SK-N-SH (cell line): ENCODE results near the gene SLIT2. TPM values are rescaled to one million over a fixed set of nuclear protein-coding genes. Genes with fewer than 3 reads are reported as not detected.

Experiments
- CTCF ChIA-PET: fragments of 300-600, 350-600 bp; formaldehyde crosslinking; extraction: SDS; loops from one replicate; lab custom pipeline; 2021; lab: Yijun Ruan, JAX
- POLR2A ChIA-PET: fragments of 350-600 bp; sonication (Branson Sonifier 250); formaldehyde crosslinking; extraction: SDS; loops from one replicate; lab custom pipeline; 2020; ENCODE audit warnings: antibody characterized with exemption, inconsistent platforms; lab: Yijun Ruan, JAX
- DNase-seq: peaks from one replicate; pipeline ENCODE4 v3.0.0; 2012
- H2AFZ ChIP-seq: fragments of 200-600 bp; sonication (generic); 2 replicates; pipeline ENCODE4 v1.8.1; 2016; ENCODE audit warnings: antibody characterized with exemption, mild to moderate bottlenecking, low read depth
- H3F3A ChIP-seq: fragments of 200-600 bp; sonication (generic); replicated peaks from 2 replicates; pipeline ENCODE3; 2016; ENCODE audit warnings: antibody characterized with exemption, mild to moderate bottlenecking; ENCODE audit not compliant: insufficient read depth
- H3K27ac ChIP-seq, 2 experiments: fragments of 200-500 bp in 1 of 2; fragments of 200-600 bp in 1 of 2; sonication (Bioruptor generic) in 1 of 2; sonication (generic), shearing (Covaris generic) in 1 of 2; 2 replicates each; pipeline versions ENCODE4 v1.5.1 to v1.6.1; 2014 to 2016; ENCODE audit warnings: low read depth in 2 of 2, inconsistent platforms in 1 of 2, low read length in 1 of 2, mild to moderate bottlenecking in 1 of 2, mixed read lengths in 1 of 2
- H3K27me3 ChIP-seq: fragments of 200-600 bp; sonication (generic), shearing (Covaris generic); 2 replicates; pipeline ENCODE4 v1.6.1; 2016; ENCODE audit warnings: mixed run types; ENCODE audit not compliant: insufficient read depth
- H3K36me3 ChIP-seq, 2 experiments: fragments of 200-500 bp in 1 of 2; fragments of 200-600 bp in 1 of 2; sonication (Bioruptor generic) in 1 of 2; sonication (generic) in 1 of 2; replicated peaks in 1 of 2; 2 replicates each; pipeline versions ENCODE3 to v1.5.1; 2014 to 2016; ENCODE audit warnings: low read length in 1 of 2, mild to moderate bottlenecking in 1 of 2; ENCODE audit not compliant: insufficient read depth in 2 of 2, control insufficient read depth in 1 of 2
- H3K4me1 ChIP-seq, 2 experiments: fragments of 200-500 bp in 1 of 2; fragments of 200-600 bp in 1 of 2; sonication (Bioruptor generic) in 1 of 2; sonication (generic), shearing (Covaris generic) in 1 of 2; 2 replicates each; pipeline versions ENCODE4 v1.5.1 to v1.6.1; 2014 to 2016; ENCODE audit warnings: low read depth in 1 of 2, low read length in 1 of 2, mixed run types in 1 of 2; ENCODE audit not compliant: insufficient read depth in 2 of 2, control insufficient read depth in 1 of 2
- H3K4me2 ChIP-seq: fragments of 200-600 bp; sonication (generic), shearing (Covaris generic); 2 replicates; pipeline ENCODE4 v1.6.1; 2017; ENCODE audit warnings: mixed run types
- H3K4me3 ChIP-seq, 2 experiments: fragments of 200-500 bp in 1 of 2; fragments of 200-600 bp in 1 of 2; sonication (Bioruptor generic) in 1 of 2; sonication (generic), shearing (Covaris generic) in 1 of 2; 2 replicates each; pipeline versions ENCODE4 v1.5.1 to v1.8.1; 2014 to 2016; ENCODE audit warnings: low read depth in 2 of 2, inconsistent platforms in 1 of 2, low read length in 1 of 2, mild to moderate bottlenecking in 1 of 2, mixed read lengths in 1 of 2, moderate library complexity in 1 of 2
- H3K79me2 ChIP-seq: fragments of 200-600 bp; sonication (generic); 2 replicates; pipeline ENCODE4 v1.8.1; 2017; ENCODE audit warnings: mild to moderate bottlenecking; ENCODE audit not compliant: insufficient read depth
- H3K9ac ChIP-seq: fragments of 200-600 bp; sonication (generic); 2 replicates; pipeline ENCODE4 v1.6.1; 2017; ENCODE audit warnings: mixed run types
- H3K9me2 ChIP-seq: fragments of 200-600 bp; sonication (generic); 2 replicates; pipeline ENCODE4 v1.6.1; 2017; ENCODE audit warnings: mixed run types
- H3K9me3 ChIP-seq: fragments of 200-600 bp; sonication (generic); 2 replicates; pipeline ENCODE4 v1.6.1; 2017; ENCODE audit warnings: mixed run types, mild to moderate bottlenecking, moderate library complexity
- H4K20me1 ChIP-seq: fragments of 200-600 bp; sonication (generic); 2 replicates; pipeline ENCODE4 v1.6.1; 2017; ENCODE audit warnings: mild to moderate bottlenecking, mixed run types; ENCODE audit not compliant: insufficient read depth
- CHD2 ChIP-seq: fragments of 150-350 bp; IDR thresholded peaks from 2 replicates; pipeline ENCODE4 v1.6.1; 2018; ENCODE audit warnings: low read length; ENCODE audit not compliant: partially characterized antibody
- EZH2phosphoT487 ChIP-seq: fragments of 200-600 bp; sonication (generic); IDR thresholded peaks from 2 replicates; pipeline ENCODE4 v1.6.1; 2017; ENCODE audit warnings: low read depth, mixed run types, mild to moderate bottlenecking, antibody characterized with exemption, moderate library complexity, borderline replicate concordance
- FOSL2 ChIP-seq: IDR thresholded peaks from 2 replicates; pipeline ENCODE4 v1.4.0; 2012; ENCODE audit warnings: low read depth, mild to moderate bottlenecking, moderate library complexity, borderline replicate concordance
- FOXM1 ChIP-seq: IDR thresholded peaks from 2 replicates; pipeline ENCODE4 v1.4.0; 2012; ENCODE audit warnings: low read depth, mild to moderate bottlenecking
- MEF2A ChIP-seq: IDR thresholded peaks from 2 replicates; pipeline ENCODE4 v1.4.0; 2012; ENCODE audit warnings: low read depth, borderline replicate concordance
- MXI1 ChIP-seq: IDR thresholded peaks from 2 replicates; pipeline ENCODE4 v1.6.1; 2012; ENCODE audit warnings: mild to moderate bottlenecking, low read depth, low read length, improper control_type of control experiment
- NFIC ChIP-seq: IDR thresholded peaks from 2 replicates; pipeline ENCODE4 v1.4.0; 2012; ENCODE audit warnings: borderline replicate concordance
- RAD21 ChIP-seq: IDR thresholded peaks from 2 replicates; pipeline ENCODE4 v1.6.1; 2012; ENCODE audit warnings: mild to moderate bottlenecking, low read length
- RCOR1 ChIP-seq: fragments of 150-350 bp; IDR thresholded peaks from 2 replicates; pipeline ENCODE4 v1.6.1; 2017; ENCODE audit warnings: antibody characterized with exemption, low read length
- RFX5 ChIP-seq: IDR thresholded peaks from 2 replicates; pipeline ENCODE4 v1.6.1; 2012; ENCODE audit warnings: mild to moderate bottlenecking, improper control_type of control experiment, low read length
- RXRA ChIP-seq: IDR thresholded peaks from 2 replicates; pipeline ENCODE4 v1.4.0; 2012; ENCODE audit warnings: low read depth, mild to moderate bottlenecking, borderline replicate concordance
- SIN3A ChIP-seq: IDR thresholded peaks from 2 replicates; pipeline ENCODE4 v1.6.1; 2012; ENCODE audit warnings: low read depth, mild to moderate bottlenecking, low read length, moderate library complexity, borderline replicate concordance
- SMC3 ChIP-seq: IDR thresholded peaks from 2 replicates; pipeline ENCODE4 v1.6.1; 2012; ENCODE audit warnings: low read depth, low read length, improper control_type of control experiment
- TEAD4 ChIP-seq: IDR thresholded peaks from 2 replicates; pipeline ENCODE4 v1.4.0; 2012; ENCODE audit warnings: mild to moderate bottlenecking, borderline replicate concordance; ENCODE audit not compliant: insufficient read depth
- YY1 ChIP-seq: IDR thresholded peaks from 2 replicates; pipeline ENCODE4 v1.4.0; 2012; ENCODE audit warnings: low read depth, mild to moderate bottlenecking
- WGBS: methylation state at CpG from one replicate; pipeline ENCODE4 v1.1.6; 2017; ENCODE audit warnings: low lambda C conversion rate; 5-methylcytosine and 5-hydroxymethylcytosine counted together
- polyA plus RNA-seq, 3 experiments: library from polyadenylated mRNA; depleted of rRNA; stranded (reverse); fragments of >200 nt; gene quantifications; 2 replicates each; pipeline ENCODE4 v1.2.3, GENCODE V29; 2012
- TF ChIP-seq, protein P1 (sequence below): IDR thresholded peaks from 2 replicates; pipeline ENCODE4; 2012

SLIT2 gene
- polyA plus RNA-seq, 1 of the 3 experiments (the other 2 are of a cell fraction): 68.7 TPM

DNA sequence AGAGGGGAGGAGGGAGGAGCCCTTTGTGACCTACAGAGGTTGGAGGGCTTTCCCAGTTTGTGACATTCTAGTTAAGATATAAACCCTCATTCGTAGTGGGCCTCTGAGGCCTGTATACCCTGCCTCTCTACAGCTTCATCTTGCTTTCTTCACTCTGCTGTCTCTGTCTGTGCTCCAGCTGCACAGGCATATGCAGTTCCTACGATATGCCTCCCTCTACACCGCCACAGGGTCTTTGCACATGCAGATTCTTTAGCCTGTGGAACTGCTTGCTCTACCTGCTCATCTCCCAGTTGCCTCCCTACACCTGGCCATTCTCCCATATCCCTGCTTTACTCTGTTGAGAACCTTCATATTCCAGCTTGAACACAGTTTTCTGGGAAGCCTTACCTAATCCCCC, 38.1 kb downstream of the SLIT2 start:
- Histone ChIP-seq H3K4me1 (peaks cover 0 to 15% of the 10 kb centered on the region in 2 experiments; a peak in 3 of 4 replicates), H3K79me2 (peaks cover 76% of the 10 kb centered on the region), H4K20me1 (peaks cover 9% of the 10 kb centered on the region; the same call in 1 of the 2 replicates), H2AFZ (no peak overlapping the region), H3K9ac (peak overlapping the region; percentile 15; the same call in 1 of the 2 replicates), H3K4me2 (peak overlapping the region; percentile 39; the same call in 1 of the 2 replicates), H3F3A (peaks cover 29% of the 10 kb centered on the region), H3K9me2 (no peaks in the 10 kb centered on the region), H3K36me3 (peaks cover 0 to 7% of the 10 kb centered on the region in 2 experiments), H3K9me3 (no peaks in the 10 kb centered on the region), H3K4me3 (no peak overlapping the region), H3K27ac (peak overlapping the region in 1 of 2 experiments; percentile 80; a peak in 3 of 4 replicates), H3K27me3 (no peaks in the 10 kb centered on the region)
- whole genome bisulfite sequencing: 87% methylated on average over 3 of the region's 3 CpGs
- POLR2A ChIA-PET: no interaction called here
- no peak for TF ChIP-seq RFX5
- DNase-seq: no peak
- CTCF ChIA-PET: interaction anchor here (0.7 to 1.3 kb wide), 3 partner anchors 9 to 132 kb away, joined by 3 to 5 read pairs (median 3); no protein-coding TSS in a partner anchor

DNA sequence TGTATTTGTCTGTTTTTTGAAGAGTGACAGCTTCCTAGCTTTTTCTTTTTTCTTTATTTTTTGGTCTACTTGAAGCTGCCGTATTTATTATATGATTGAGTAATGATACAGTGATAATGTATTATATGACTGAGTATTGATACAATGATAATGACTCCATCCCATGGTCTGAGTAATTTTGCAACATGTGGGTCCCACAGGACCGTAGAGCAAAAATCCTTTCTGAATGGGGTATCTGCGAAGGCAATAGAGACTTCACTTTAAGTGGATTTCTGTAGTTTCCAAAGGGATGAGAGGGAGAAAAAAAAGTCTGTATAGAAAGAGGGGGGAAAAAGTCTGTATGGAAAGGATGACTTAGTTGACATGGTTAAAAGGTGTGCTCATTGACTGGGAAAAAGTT, 41.0 kb downstream of the SLIT2 start:
- Histone ChIP-seq H3K27me3 (no peaks in the 10 kb centered on the region), H2AFZ (no peak overlapping the region), H3K4me3 (no peak overlapping the region), H3F3A (peaks cover 25% of the 10 kb centered on the region), H3K9me2 (no peaks in the 10 kb centered on the region), H3K36me3 (peaks cover 0 to 15% of the 10 kb centered on the region in 2 experiments), H3K9ac (no peak overlapping the region), H3K4me2 (no peak overlapping the region), H4K20me1 (peaks cover 13% of the 10 kb centered on the region; the same call in 1 of the 2 replicates), H3K9me3 (no peaks in the 10 kb centered on the region), H3K27ac (no peak overlapping the region), H3K79me2 (peaks cover 82% of the 10 kb centered on the region), H3K4me1 (peaks cover 0 to 14% of the 10 kb centered on the region in 2 experiments; a peak in 2 of 4 replicates)
- DNase-seq: no peak
- ChIA-PET CTCF (interaction anchor here (0.8 to 1.4 kb wide), 3 partner anchors 9 to 14 kb away, joined by 3 to 5 read pairs (median 3); no protein-coding TSS in a partner anchor), POLR2A (no interaction called here)
- WGBS: 92% methylated on average over 3 of the region's 3 CpGs
- TF ChIP-seq FOSL2: no peak
- TF ChIP-seq EZH2phosphoT487: no peak
- TF ChIP-seq YY1: no peak
- TF ChIP-seq TEAD4: no peak

DNA sequence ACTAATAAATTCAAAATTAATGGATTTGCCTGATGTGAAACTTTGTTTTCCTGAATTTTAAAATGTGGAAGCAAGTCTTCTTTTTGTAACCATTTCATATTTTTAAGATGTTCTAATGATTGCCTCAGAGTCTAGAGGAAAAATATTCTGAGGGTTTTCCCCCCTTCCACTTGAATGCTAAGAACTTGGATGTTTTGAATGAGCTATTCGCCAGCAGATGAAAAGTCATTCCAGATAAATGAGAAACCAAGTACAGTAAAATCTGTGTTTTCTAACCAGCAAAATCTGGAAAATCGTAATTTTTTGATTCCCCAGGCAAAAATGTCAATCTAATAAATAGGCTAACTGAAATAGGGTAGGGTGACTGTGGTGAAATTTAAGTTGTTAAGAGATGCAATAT, 45.6 kb downstream of the SLIT2 start:
- H3K36me3 ChIP-seq: peaks cover 0 to 23% of the 10 kb centered on the region in 2 experiments
- 0 out of 4 replicates have a peak overlapping the region, but pooled peaks of 1 of the 2 experiments have one; percentile 6 for H3K27ac ChIP-seq
- H3K27me3 ChIP-seq: no peaks in the 10 kb centered on the region
- H3K79me2 ChIP-seq: peaks cover 90% of the 10 kb centered on the region
- no peak overlapping the region for H2AFZ ChIP-seq
- H3K4me1 ChIP-seq: no peaks in the 10 kb centered on the region; a peak in 2 of 4 replicates
- H3K4me2 ChIP-seq: no peak overlapping the region
- DNase-seq: no peak
- H3K9ac ChIP-seq: no peak overlapping the region
- WGBS: 77% methylated on average over 2 of the region's 2 CpGs
- no peak for TF ChIP-seq TEAD4
- TF ChIP-seq MXI1: no peak
- no peak for TF ChIP-seq RAD21
- TF ChIP-seq MEF2A: no peak
- no peak for TF ChIP-seq SIN3A
- TF ChIP-seq NFIC: no peak
- TF ChIP-seq RXRA: no peak
- no peak for TF ChIP-seq CHD2
- TF ChIP-seq RCOR1: no peak
- TF ChIP-seq, protein P1, sequence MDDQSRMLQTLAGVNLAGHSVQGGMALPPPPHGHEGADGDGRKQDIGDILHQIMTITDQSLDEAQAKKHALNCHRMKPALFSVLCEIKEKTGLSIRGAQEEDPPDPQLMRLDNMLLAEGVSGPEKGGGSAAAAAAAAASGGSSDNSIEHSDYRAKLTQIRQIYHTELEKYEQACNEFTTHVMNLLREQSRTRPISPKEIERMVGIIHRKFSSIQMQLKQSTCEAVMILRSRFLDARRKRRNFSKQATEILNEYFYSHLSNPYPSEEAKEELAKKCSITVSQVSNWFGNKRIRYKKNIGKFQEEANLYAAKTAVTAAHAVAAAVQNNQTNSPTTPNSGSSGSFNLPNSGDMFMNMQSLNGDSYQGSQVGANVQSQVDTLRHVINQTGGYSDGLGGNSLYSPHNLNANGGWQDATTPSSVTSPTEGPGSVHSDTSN: no peak
- TF ChIP-seq YY1: no peak
- TF ChIP-seq FOXM1: no peak
- TF ChIP-seq SMC3: no peak
- TF ChIP-seq, all 33 proteins: peak for 0
- Histone ChIP-seq H3K9me2 (no peaks in the 10 kb centered on the region), H3K9me3 (no peaks in the 10 kb centered on the region), H4K20me1 (peaks cover 21% of the 10 kb centered on the region; the same call in 1 of the 2 replicates), H3F3A (peaks cover 7% of the 10 kb centered on the region), H3K4me3 (no peak overlapping the region)
- ChIA-PET POLR2A (no interaction called here), CTCF (interaction anchor here (0.7 kb wide), 1 partner anchor 106 kb away, joined by 3 read pairs; no protein-coding TSS in a partner anchor)
